ENCODE results near the gene KDM2A. TPM values are rescaled to one million over a fixed set of nuclear protein-coding genes. Genes with fewer than 3 reads are reported as not detected.

Gene KDM2A
- total and polyA plus RNA-seq, 2 donors (not counting 1 experiment from before 2014, with no cell fraction given), result 132 to 229 TPM

DNA sequence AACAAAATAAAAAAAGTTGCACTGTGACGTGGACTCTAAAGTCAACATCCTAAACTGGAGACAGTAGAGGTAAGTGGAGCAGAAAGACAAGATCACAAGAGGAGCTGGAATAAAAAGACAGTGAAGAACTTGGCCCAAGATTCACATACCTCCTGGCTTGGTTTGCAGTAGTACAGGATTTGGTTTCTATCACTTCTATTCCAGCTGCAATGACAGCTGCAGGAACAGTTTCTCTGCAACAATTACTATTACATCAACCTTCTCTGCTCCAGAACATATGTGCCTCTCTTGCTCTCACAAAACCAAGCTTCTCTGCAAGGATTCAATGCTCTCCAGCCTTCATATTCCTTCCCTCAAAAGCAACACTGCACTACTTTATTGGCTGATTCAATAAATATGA lies 7.8 kb upstream of the KDM2A start:
- Histone ChIP-seq H4K20me1 (ENCODE audit: control insufficient read depth, insufficient read depth, low read length, poor library complexity, severe bottlenecking) (no peaks in the 10 kb centered on the region), H3K79me2 (ENCODE audit: control insufficient read depth, insufficient read depth, low read length) (no peaks in the 10 kb centered on the region), H3K9ac (ENCODE audit: low read length) (no peak overlapping the region), H3K27ac (ENCODE audit: low read length in 2 of 2) (no peak overlapping the region), H2AFZ (ENCODE audit: insufficient read depth, low read depth, low read length, poor library complexity, severe bottlenecking) (no peak overlapping the region), H3K36me3 (replicated peaks in 1 of 2; ENCODE audit: control extremely low read depth in 1 of 2, control insufficient read depth in 1 of 2, extremely low read depth in 1 of 2, insufficient read depth in 2 of 2, low read length in 1 of 2) (no peaks in the 10 kb centered on the region), H3K9me3 (ENCODE audit: control extremely low read depth in 1 of 3, control insufficient read depth in 2 of 3, insufficient read depth in 1 of 3, low read length in 2 of 3) (no peaks in the 10 kb centered on the region), H3K4me2 (replicated peaks; ENCODE audit: low read depth, low read length, poor library complexity, severe bottlenecking) (no peak overlapping the region), H3K4me3 (ENCODE audit: control extremely low read depth in 1 of 5, extremely low read depth in 1 of 5, insufficient read depth in 1 of 5, low read depth in 2 of 5, low read length in 4 of 5) (no peak overlapping the region), H3K27me3 (replicated peaks in 1 of 4; ENCODE audit: control extremely low read depth in 1 of 4, control insufficient read depth in 3 of 4, insufficient read depth in 4 of 4, low read length in 3 of 4) (peaks cover 0 to 2% (median 0%) of the 10 kb centered on the region in 4 experiments), H3K4me1 (ENCODE audit: control insufficient read depth in 2 of 2, insufficient read depth in 2 of 2, low read length in 2 of 2) (peaks cover 7 to 18% of the 10 kb centered on the region in 2 donors)
- WGBS (ENCODE audit: insufficient coverage), result no CpG with 5 or more reads among the region's 1 CpG
- no peak for DNase-seq
- TF ChIP-seq, protein P1, sequence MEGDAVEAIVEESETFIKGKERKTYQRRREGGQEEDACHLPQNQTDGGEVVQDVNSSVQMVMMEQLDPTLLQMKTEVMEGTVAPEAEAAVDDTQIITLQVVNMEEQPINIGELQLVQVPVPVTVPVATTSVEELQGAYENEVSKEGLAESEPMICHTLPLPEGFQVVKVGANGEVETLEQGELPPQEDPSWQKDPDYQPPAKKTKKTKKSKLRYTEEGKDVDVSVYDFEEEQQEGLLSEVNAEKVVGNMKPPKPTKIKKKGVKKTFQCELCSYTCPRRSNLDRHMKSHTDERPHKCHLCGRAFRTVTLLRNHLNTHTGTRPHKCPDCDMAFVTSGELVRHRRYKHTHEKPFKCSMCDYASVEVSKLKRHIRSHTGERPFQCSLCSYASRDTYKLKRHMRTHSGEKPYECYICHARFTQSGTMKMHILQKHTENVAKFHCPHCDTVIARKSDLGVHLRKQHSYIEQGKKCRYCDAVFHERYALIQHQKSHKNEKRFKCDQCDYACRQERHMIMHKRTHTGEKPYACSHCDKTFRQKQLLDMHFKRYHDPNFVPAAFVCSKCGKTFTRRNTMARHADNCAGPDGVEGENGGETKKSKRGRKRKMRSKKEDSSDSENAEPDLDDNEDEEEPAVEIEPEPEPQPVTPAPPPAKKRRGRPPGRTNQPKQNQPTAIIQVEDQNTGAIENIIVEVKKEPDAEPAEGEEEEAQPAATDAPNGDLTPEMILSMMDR (IDR thresholded peaks at IDR 0.05), result no peak
- no peak for TF ChIP-seq EZH2 (IDR thresholded peaks at IDR 0.05; ENCODE audit: borderline replicate concordance, insufficient read depth, low read depth, low read length, poor library complexity, severe bottlenecking)
- intact Hi-C loops (cut with micrococcal nuclease), result loop anchor here (10.0 kb wide), 1 partner anchor 234 kb away; no protein-coding TSS in a partner anchor
- no peak for ATAC-seq (ENCODE audit: low read depth)
- ChIA-PET POLR2A (no interaction called here), CTCF (interaction anchor here (1.4 kb wide), 1 partner anchor 30 kb away, joined by 4 read pairs; no protein-coding TSS in a partner anchor)
- H3K9me3 Mint-ChIP-seq (ENCODE audit: insufficient read depth), result no peaks in the 10 kb centered on the region
- H3K4me1 Mint-ChIP-seq, result peaks cover 18% of the 10 kb centered on the region
- no peak overlapping the region for H3K27ac Mint-ChIP-seq
- H3K4me3 Mint-ChIP-seq, result no peak overlapping the region
- H3K27me3 Mint-ChIP-seq, result peaks cover 5% of the 10 kb centered on the region

DNA sequence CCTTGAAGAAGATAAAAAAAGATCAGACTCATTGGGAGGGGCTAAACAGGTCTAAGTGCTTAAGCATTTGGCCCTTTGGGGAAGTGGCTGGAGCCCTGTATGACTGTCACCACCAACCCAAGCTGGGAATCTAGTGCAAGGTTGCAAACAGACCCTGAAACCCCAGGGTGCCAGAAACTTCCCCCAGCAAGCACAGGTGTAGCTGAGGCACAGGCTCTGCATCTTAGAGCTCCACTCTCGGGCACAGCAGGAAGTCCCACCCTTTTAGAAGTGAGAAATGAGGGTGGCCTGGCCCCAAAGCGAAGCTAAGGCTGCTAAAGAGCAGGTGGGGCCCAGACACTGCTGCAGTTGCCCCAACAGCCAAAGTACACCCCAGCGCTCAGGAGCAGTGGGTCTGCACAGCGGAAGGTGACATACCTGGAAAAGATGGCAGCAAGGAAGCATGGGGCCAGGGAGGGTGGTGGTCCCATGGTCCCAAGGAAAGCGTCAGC lies 5.8 kb upstream of the KDM2A start:
- no peaks in the 10 kb centered on the region for H3K27me3 Mint-ChIP-seq
- ChIA-PET CTCF (interaction anchor here (0.7 to 1.4 kb wide), 4 partner anchors 32 to 175 kb away, joined by 3 to 4 read pairs (median 3); no protein-coding TSS in a partner anchor), POLR2A (interaction anchor here (0.6 kb wide), 1 partner anchor 112 kb away, joined by 9 read pairs; no protein-coding TSS in a partner anchor)
- H3K27ac Mint-ChIP-seq, result peak overlapping the region; percentile 72
- no peaks in the 10 kb centered on the region for H3K9me3 Mint-ChIP-seq (ENCODE audit: insufficient read depth)
- Histone ChIP-seq H3K9ac (ENCODE audit: low read length) (no peak overlapping the region), H3K9me3 (ENCODE audit: control extremely low read depth in 1 of 3, control insufficient read depth in 2 of 3, insufficient read depth in 1 of 3, low read length in 2 of 3) (no peaks in the 10 kb centered on the region), H3K27ac (ENCODE audit: low read length in 2 of 2) (no peak overlapping the region), H3K79me2 (ENCODE audit: control insufficient read depth, insufficient read depth, low read length) (no peaks in the 10 kb centered on the region), H2AFZ (ENCODE audit: insufficient read depth, low read depth, low read length, poor library complexity, severe bottlenecking) (peak overlapping the region; percentile 51), H3K36me3 (replicated peaks in 1 of 2; ENCODE audit: control extremely low read depth in 1 of 2, control insufficient read depth in 1 of 2, extremely low read depth in 1 of 2, insufficient read depth in 2 of 2, low read length in 1 of 2) (no peaks in the 10 kb centered on the region), H3K27me3 (replicated peaks in 1 of 4; ENCODE audit: control extremely low read depth in 1 of 4, control insufficient read depth in 3 of 4, insufficient read depth in 4 of 4, low read length in 3 of 4) (no peaks in the 10 kb centered on the region), H3K4me1 (ENCODE audit: control insufficient read depth in 2 of 2, insufficient read depth in 2 of 2, low read length in 2 of 2) (peaks cover 7 to 22% of the 10 kb centered on the region in 2 donors), H3K4me3 (ENCODE audit: control extremely low read depth in 1 of 5, extremely low read depth in 1 of 5, insufficient read depth in 1 of 5, low read depth in 2 of 5, low read length in 4 of 5) (no peak overlapping the region), H4K20me1 (ENCODE audit: control insufficient read depth, insufficient read depth, low read length, poor library complexity, severe bottlenecking) (no peaks in the 10 kb centered on the region), H3K4me2 (replicated peaks; ENCODE audit: low read depth, low read length, poor library complexity, severe bottlenecking) (peak overlapping the region; percentile 32)
- H3K4me3 Mint-ChIP-seq, result peak overlapping the region; percentile 37
- TF ChIP-seq EZH2 (IDR thresholded peaks at IDR 0.05; ENCODE audit: borderline replicate concordance, insufficient read depth, low read depth, low read length, poor library complexity, severe bottlenecking), result no peak
- TF ChIP-seq, protein P1 (IDR thresholded peaks at IDR 0.05), result no peak
- 33% methylated on average over 2 of the region's 5 CpGs for WGBS (ENCODE audit: insufficient coverage)
- peaks cover 21% of the 10 kb centered on the region for H3K4me1 Mint-ChIP-seq
- peak; percentile 59 for DNase-seq
- intact Hi-C loops (cut with micrococcal nuclease), result loop anchor here (10.0 kb wide), 1 partner anchor 232 kb away; no protein-coding TSS in a partner anchor
- peak; percentile 51 for ATAC-seq (ENCODE audit: low read depth)

Data from B cell (primary cell).